ENCODE measurements around the gene LYG2. TPM values are rescaled to one million over a fixed set of nuclear protein-coding genes. Genes with fewer than 3 reads are reported as not detected.
"Not testable (repeated sequence)": the region's sequence is repeated elsewhere in the genome, so short reads cannot be mapped to it uniquely, and the experiment has no call there.

Gene LYG2
- total and polyA plus RNA-seq, 8 donors: 0.92 TPM; not detected in 7

GRCh38 chr2:99279969-99280695, 24.7 kb upstream of the LYG2 start:
- TF ChIP-seq EP300 (IDR thresholded peaks at IDR 0.05) (no peak), CTCF (IDR thresholded peaks at IDR 0.05) (no peak), POLR2AphosphoS5 (IDR thresholded peaks at IDR 0.05) (no peak), POLR2A (IDR thresholded peaks at IDR 0.05) (no peak)
- H3K9me3 ChIP-seq: peaks cover 0 to 11% (median 0%) of the 10 kb centered on the region in 4 donors
- DNase-seq: no peak
- H3K36me3 ChIP-seq: peaks cover 0 to 14% (median 11%) of the 10 kb centered on the region in 4 donors
- no peaks in the 10 kb centered on the region for H3K4me1 ChIP-seq
- H3K4me3 ChIP-seq: no peak overlapping the region
- no peaks in the 10 kb centered on the region for H3K27me3 ChIP-seq
- no peak overlapping the region for H3K27ac ChIP-seq
- intact Hi-C loops (cut with DNase I; ENCODE audit: low total_unique reads): no loop called here

DNA sequence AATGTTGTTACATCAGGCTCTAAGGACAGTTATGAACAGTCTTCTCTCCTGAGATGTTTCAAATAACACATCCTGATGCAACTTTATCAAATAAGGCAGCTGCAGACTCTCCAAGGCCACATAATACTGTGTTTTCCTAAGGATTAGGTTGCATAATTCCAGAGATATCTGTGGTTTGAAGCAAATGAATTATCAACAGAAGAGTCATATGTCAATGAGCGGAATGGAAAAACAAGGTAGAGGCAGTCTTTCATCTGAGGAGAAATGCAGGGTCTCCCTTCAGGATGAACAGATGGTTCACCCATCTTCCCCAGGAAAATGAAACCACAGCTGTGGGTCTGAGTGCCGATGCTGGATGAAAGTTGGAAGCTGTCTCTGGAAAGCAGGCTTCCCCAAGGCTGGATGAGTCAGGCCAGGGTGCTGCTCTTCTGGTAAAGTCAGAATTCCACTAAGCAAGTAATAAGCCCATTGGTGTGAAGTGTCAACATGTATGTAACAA, 23.4 kb upstream of the LYG2 start:
- intact Hi-C loops (cut with DNase I; ENCODE audit: low total_unique reads): no loop called here
- TF ChIP-seq CTCF (IDR thresholded peaks at IDR 0.05) (no peak), POLR2A (IDR thresholded peaks at IDR 0.05) (no peak), POLR2AphosphoS5 (IDR thresholded peaks at IDR 0.05) (no peak), EP300 (IDR thresholded peaks at IDR 0.05) (no peak)
- Histone ChIP-seq H3K4me3 (no peak overlapping the region), H3K27me3 (no peaks in the 10 kb centered on the region), H3K27ac (no peak overlapping the region), H3K4me1 (no peaks in the 10 kb centered on the region), H3K9me3 (peaks cover 0 to 11% (median 0%) of the 10 kb centered on the region in 4 donors), H3K36me3 (peaks cover 0 to 5% (median under 1%) of the 10 kb centered on the region in 4 donors)
- 65 to 87% (median 83%) methylated on average over 2 of the region's 2 CpGs for WGBS, 5 donors
- DNase-seq: no peak

DNA sequence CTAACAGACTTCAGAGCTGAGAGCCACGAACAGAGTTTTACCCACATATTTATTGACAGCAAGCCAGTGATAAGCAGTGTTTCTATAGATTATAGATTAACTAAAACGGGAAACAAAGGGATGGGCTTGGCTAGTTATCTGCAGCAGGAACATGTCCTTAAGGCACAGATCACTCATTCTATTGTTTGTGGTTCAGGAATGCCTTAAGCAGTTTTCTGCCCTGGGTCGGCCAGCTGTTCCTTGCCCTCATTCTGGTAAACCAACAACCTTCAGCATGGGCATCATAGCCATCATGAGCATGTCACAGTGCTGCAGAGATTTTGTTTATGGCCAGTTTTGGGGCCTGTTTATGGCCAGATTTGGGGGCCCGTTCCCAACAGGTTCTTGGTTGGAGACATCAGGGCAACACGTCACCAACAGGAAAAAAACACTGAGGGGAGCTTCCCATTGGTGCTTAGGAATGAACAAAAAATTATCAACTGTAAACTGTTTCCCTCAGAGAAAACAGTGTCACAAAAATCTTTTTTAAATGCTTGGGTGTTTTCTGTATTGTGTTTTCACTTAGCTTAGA, 22.8 kb upstream of the LYG2 start:
- H3K36me3 ChIP-seq; H3K4me1 ChIP-seq; DNase-seq; intact Hi-C loops (cut with DNase I; ENCODE audit: low total_unique reads); H3K27ac ChIP-seq; H3K4me3 ChIP-seq; H3K27me3 ChIP-seq: not testable (repeated sequence)
- peaks cover 0 to 11% (median 0%) of the 10 kb centered on the region in 4 donors for H3K9me3 ChIP-seq
- WGBS, 5 donors: 82 to 93% (median 88%) methylated on average over 5 of the region's 5 CpGs

DNA sequence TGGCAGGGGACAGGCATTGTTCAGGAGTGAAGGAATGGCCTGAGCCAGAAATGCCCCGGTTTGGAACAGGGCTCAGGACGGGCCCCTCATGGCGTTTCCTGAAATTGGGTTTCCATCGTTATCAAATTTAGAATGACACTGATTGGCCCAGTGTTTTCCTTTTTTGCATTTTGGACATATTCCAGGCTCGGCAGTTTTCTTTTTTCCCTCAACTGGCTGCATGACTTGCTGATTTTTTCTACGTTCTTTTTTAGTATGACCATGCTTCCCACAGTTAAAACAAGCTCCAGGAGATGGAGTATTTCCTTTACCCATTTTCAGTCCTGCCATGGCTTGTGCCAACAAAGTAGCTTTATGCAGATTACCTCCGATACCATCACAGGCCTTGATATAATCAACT, 20.4 kb upstream of the LYG2 start:
- Histone ChIP-seq H3K27me3 (no peaks in the 10 kb centered on the region), H3K36me3 (no peaks in the 10 kb centered on the region), H3K9me3 (peaks cover 0 to 19% (median 5%) of the 10 kb centered on the region in 4 donors), H3K27ac (no peak overlapping the region), H3K4me1 (no peaks in the 10 kb centered on the region), H3K4me3 (no peak overlapping the region)
- DNase-seq: no peak
- intact Hi-C loops (cut with DNase I; ENCODE audit: low total_unique reads): no loop called here
- 60 to 78% (median 66%) methylated on average over 7 of the region's 7 CpGs for WGBS, 5 donors
- no peak for TF ChIP-seq EP300 (IDR thresholded peaks at IDR 0.05)
- no peak for TF ChIP-seq POLR2AphosphoS5 (IDR thresholded peaks at IDR 0.05)
- TF ChIP-seq CTCF (IDR thresholded peaks at IDR 0.05): no peak
- no peak for TF ChIP-seq POLR2A (IDR thresholded peaks at IDR 0.05)

GRCh38 chr2:99261242-99261641, 5.8 kb upstream of the LYG2 start:
- Histone ChIP-seq H3K4me1 (no peaks in the 10 kb centered on the region), H3K27ac (no peak overlapping the region), H3K27me3 (no peaks in the 10 kb centered on the region), H3K4me3 (no peak overlapping the region), H3K9me3 (no peaks in the 10 kb centered on the region), H3K36me3 (peaks cover 0 to 13% (median 2%) of the 10 kb centered on the region in 4 donors)
- DNase-seq: peak in 1 of 2 donors; percentile 2
- intact Hi-C loops (cut with DNase I; ENCODE audit: low total_unique reads): no loop called here
- WGBS, 5 donors: 61 to 77% (median 73%) methylated on average over 4 of the region's 4 CpGs
- no peak for TF ChIP-seq CTCF (IDR thresholded peaks at IDR 0.05)
- TF ChIP-seq POLR2A (IDR thresholded peaks at IDR 0.05): no peak
- TF ChIP-seq POLR2AphosphoS5 (IDR thresholded peaks at IDR 0.05): no peak

Measured in stomach (tissue), 9 donors.